AG10803 (cell line): ENCODE results near the gene ZNF526.

Source experiments
- DNase-seq: peaks from one replicate; pipeline ENCODE4 v3.0.0; 2010; ENCODE audit warnings: low read depth
- H3K4me3 ChIP-seq: 2 replicates; pipeline ENCODE4 v1.5.1; 2011; ENCODE audit warnings: mild to moderate bottlenecking, low read length, control low read depth
- CTCF ChIP-seq: conservative IDR thresholded peaks from 2 replicates; pipeline ENCODE4 v1.5.1; 2011; ENCODE audit warnings: mild to moderate bottlenecking, low read length, control low read depth, inconsistent platforms

The ZNF526 gene

DNA sequence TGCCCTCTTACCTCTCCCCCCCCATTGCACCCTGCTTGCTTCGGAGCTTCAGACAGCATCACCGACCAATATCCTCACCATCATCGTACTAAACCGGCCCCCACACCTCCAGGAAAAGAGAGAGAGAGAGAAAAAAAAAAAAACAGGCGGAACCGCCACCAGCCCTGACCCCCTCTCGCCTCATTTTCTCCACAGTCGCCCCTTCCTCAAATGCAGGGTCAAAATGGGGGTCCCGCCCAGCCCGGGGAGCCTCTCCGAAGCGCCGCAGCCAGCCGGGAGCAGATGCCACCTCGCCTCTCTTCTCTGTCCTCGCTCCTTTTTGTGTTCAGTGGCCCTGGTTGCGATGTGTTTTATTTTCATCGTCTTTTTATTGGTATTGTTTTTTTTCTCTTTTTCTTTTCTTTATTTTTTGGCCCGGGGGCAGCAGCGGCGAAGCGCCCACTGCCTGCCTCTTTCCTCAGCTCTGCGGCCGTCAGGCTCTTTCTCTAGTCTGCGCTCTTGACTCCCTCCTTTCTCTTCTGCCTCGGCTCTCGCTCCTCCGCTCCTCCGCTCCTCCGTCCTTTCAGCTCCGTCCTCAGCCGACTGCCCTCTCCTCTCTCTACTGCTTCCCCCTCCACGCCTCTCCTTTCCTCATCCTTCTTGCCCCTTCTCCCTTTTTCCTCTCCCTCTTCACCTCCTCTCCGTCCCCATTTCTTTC, 44.0 kb upstream of the ZNF526 start:
- no peak for TF ChIP-seq CTCF
- peak; percentile 27 for DNase-seq
- H3K4me3 ChIP-seq: peak overlapping the region; percentile 60

GRCh38 chr19:42176649-42176989, 43.5 kb upstream of the ZNF526 start:
- peak overlapping the region; percentile 60 for H3K4me3 ChIP-seq
- no peak for DNase-seq
- TF ChIP-seq CTCF: no peak

- peak; percentile 73 for DNase-seq
- H3K4me3 ChIP-seq: peak overlapping the region; percentile 60
- TF ChIP-seq CTCF: peak; percentile 35
Measured at GRCh38 chr19:42176990-42177685, 43.0 kb upstream of the ZNF526 start.

DNA sequence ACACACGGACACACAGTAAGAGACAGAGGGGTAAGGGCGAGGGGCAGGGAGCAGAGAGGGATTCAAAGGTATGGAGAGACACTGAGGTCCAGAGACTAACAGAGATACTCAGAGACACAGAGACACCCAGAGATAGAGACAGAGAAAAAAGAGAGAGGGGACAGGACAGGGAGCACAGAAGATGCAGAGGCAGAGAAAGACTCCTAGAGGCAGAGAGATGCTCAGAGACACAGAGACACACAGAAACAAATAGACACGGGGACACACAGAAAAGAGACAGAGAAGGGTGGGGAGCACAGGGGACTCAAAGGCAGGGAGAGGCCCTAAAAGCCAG, 42.5 kb upstream of the ZNF526 start:
- no peak overlapping the region for H3K4me3 ChIP-seq
- no peak for TF ChIP-seq CTCF
- DNase-seq: no peak

- H3K4me3 ChIP-seq: no peak overlapping the region
- peak; percentile 37 for TF ChIP-seq CTCF
- no peak for DNase-seq
Measured at GRCh38 chr19:42178791-42179674, 41.1 kb upstream of the ZNF526 start.

DNA sequence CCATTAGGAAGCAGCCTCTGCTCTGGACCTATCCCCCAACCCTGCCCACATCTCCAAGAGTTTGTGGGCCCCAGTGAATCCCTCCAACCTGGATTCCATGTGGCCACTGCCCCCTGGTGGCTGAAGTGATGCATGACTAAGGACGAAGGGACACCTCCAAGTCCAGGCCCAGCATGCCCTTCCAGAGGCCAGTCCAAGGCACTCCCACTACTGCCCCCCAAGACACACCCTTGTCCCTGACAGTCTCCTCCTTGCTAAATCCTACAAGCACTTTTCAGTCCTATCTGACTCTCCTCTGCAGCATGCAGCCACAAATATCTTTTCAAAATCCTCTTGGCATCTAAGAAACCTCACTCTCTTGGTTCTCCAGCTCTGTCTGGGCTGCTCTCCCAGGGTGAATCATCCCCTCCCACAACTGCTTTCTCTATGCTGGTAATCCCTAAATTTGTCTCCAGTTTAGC, 35.7 kb upstream of the ZNF526 start:
- H3K4me3 ChIP-seq: no peak overlapping the region
- peak; percentile 93 for DNase-seq
- TF ChIP-seq CTCF: peak; percentile 92
